ENCODE measurements around the gene RASSF1. TPM values are rescaled to one million over a fixed set of nuclear protein-coding genes. Genes with fewer than 3 reads are reported as not detected.

The RASSF1 gene
- total and polyA plus RNA-seq, 2 of the 4 experiments (the other 2 are of a cell fraction) = 17.4 to 53.4 TPM

GRCh38 chr3:50299929-50300680 lies 40.5 kb downstream of the RASSF1 start:
- in situ Hi-C loops (cut with MboI; ENCODE audit: low sequenced_read_pairs) (no loop called here), dilution Hi-C loops (cut with HindIII; ENCODE audit: low sequenced_read_pairs, unreplicated experiment) (no loop called here), intact Hi-C loops (cut with micrococcal nuclease) (no loop called here)
- Histone ChIP-seq H3K14ac (replicated peaks; ENCODE audit: low read depth, low read length) (peak overlapping the region; percentile 7), H2BK15ac (ENCODE audit: low read depth, low read length) (peak overlapping the region; percentile 18; the same call in 1 of the 3 replicates), H3K4me2 (ENCODE audit: low read depth, low read length) (peak overlapping the region; percentile 92), H2BK5ac (ENCODE audit: low read depth, low read length, poor library complexity, severe bottlenecking) (peak overlapping the region; percentile 61), H3K18ac (ENCODE audit: low read depth, low read length) (peak overlapping the region; percentile 33; the same call in 1 of the 2 replicates), H3K9me3 (ENCODE audit: control insufficient read depth, insufficient read depth, low read length) (no peaks in the 10 kb centered on the region), H3K4me3 (ENCODE audit: insufficient read depth, low read depth, low read length) (peak overlapping the region; percentile 59), H2AK5ac (ENCODE audit: low read depth, low read length) (peak overlapping the region; percentile 59), H3K4ac (ENCODE audit: low read depth, low read length) (peak overlapping the region; percentile 68), H3K27me3 (ENCODE audit: control insufficient read depth, insufficient read depth, low read length) (no peaks in the 10 kb centered on the region), H3K9me1 (ENCODE audit: insufficient read depth, low read length) (peaks cover 21% of the 10 kb centered on the region), H3K36me3 (ENCODE audit: control insufficient read depth, insufficient read depth, low read length) (no peaks in the 10 kb centered on the region), H3K4me1 (ENCODE audit: control insufficient read depth, insufficient read depth, low read length) (peaks cover 13% of the 10 kb centered on the region), H3K79me1 (ENCODE audit: low read depth in 1 of 2, low read length in 2 of 2) (peaks cover 13 to 31% of the 10 kb centered on the region in 2 experiments), H2BK120ac (ENCODE audit: low read depth, low read length) (peak overlapping the region; percentile 7; the same call in 1 of the 2 replicates), H3K9ac (ENCODE audit: low read depth, low read length) (peak overlapping the region; percentile 71), H2AK9ac (replicated peaks; ENCODE audit: low read depth, low read length, poor library complexity) (peak overlapping the region; percentile 90), H3K27ac (ENCODE audit: insufficient read depth, low read length) (peak overlapping the region; percentile 63), H3K23ac (ENCODE audit: low read depth, low read length) (peak overlapping the region; percentile 73), H4K8ac (ENCODE audit: low read depth in 2 of 2, low read length in 2 of 2) (peak overlapping the region; percentile 46 to 80; a peak in 3 of 4 replicates), H4K20me1 (ENCODE audit: insufficient read depth, low read length) (no peaks in the 10 kb centered on the region), H4K91ac (ENCODE audit: insufficient read depth, low read depth, low read length) (peak overlapping the region; percentile 30), H2AFZ (replicated peaks; ENCODE audit: low read length, poor library complexity) (peak overlapping the region; percentile 95), H2BK20ac (ENCODE audit: low read depth, low read length) (peak overlapping the region; percentile 15; the same call in 1 of the 2 replicates), H3K56ac (ENCODE audit: extremely low read depth, insufficient read depth, low read length) (peak overlapping the region; percentile 41), H4K5ac (ENCODE audit: low read depth, low read length) (peak overlapping the region; percentile 16; the same call in 1 of the 2 replicates)
- ATAC-seq (ENCODE audit: low read depth) (no peak), DNase-seq (peak; percentile 57)
- no TSS peak for BruUV-seq (replicated peaks)
- ChIA-PET CTCF (interaction anchor here (1.9 kb wide), 1 partner anchor 24 kb away, joined by 4 read pairs; no protein-coding TSS in a partner anchor), POLR2A (ENCODE audit: unreplicated experiment) (no interaction called here)
- TF ChIP-seq CHD1 (IDR thresholded peaks at IDR 0.05; ENCODE audit: low read depth, low read length) (no peak), RAD21 (IDR thresholded peaks at IDR 0.05; ENCODE audit: low read length) (no peak), CEBPB (IDR thresholded peaks at IDR 0.05; ENCODE audit: low read depth, low read length) (peak; percentile 45; the same call in 1 of the 2 replicates)
- WGBS, 2 experiments (ENCODE audit: extremely low coverage in 2 of 2, insufficient read length in 1 of 2) = 51% methylated on average over 6 of the region's 12 CpGs; no CpG with 5 or more reads in 1 of the 2 experiments

Measured in IMR-90 (cell line).